Smooth muscle cell (in vitro differentiated cells): ENCODE data around the gene LUC7L2. TPM values are rescaled to one million over a fixed set of nuclear protein-coding genes. Genes with fewer than 3 reads are reported as not detected.
A peak's percentile ranks its signal among the peaks of the same experiment; 100 is the strongest.

Source experiments
- DNase-seq: peaks from one replicate; lab custom pipeline; 2025; ENCODE audit not compliant: unreplicated experiment; lab: John Stamatoyannopoulos, UW
- H2AFZ ChIP-seq: fragments of 200-600 bp; sonication (generic); 2 replicates; pipeline ENCODE4 v1.6.0; 2016; ENCODE audit warnings: antibody characterized with exemption, low read depth, mild to moderate bottlenecking
- H3F3A ChIP-seq: fragments of 200-600 bp; sonication (generic); 2 replicates; pipeline ENCODE4 v1.6.0; 2017; ENCODE audit warnings: antibody characterized with exemption, low read depth
- H3K27ac ChIP-seq: fragments of 200-600 bp; sonication (generic); 2 replicates; pipeline ENCODE4 v1.5.1; 2016; ENCODE audit warnings: low read depth, mild to moderate bottlenecking
- H3K27me3 ChIP-seq: fragments of 200-600 bp; sonication (generic); 2 replicates; pipeline ENCODE4 v1.6.1; 2016; ENCODE audit warnings: low read depth, mild to moderate bottlenecking
- H3K36me3 ChIP-seq: fragments of 200-600 bp; sonication (generic); 2 replicates; pipeline ENCODE4 v1.5.1; 2016; ENCODE audit warnings: low read depth
- H3K4me1 ChIP-seq: fragments of 200-600 bp; sonication (generic); 2 replicates; pipeline ENCODE4 v1.5.1; 2016; ENCODE audit warnings: low read depth
- H3K4me2 ChIP-seq: fragments of 200-600 bp; sonication (generic); 2 replicates; pipeline ENCODE4 v1.6.0; 2016; ENCODE audit warnings: mild to moderate bottlenecking
- H3K4me3 ChIP-seq: fragments of 200-600 bp; sonication (generic); 2 replicates; pipeline ENCODE4 v1.5.1; 2016; ENCODE audit warnings: mild to moderate bottlenecking
- H3K79me2 ChIP-seq: fragments of 200-600 bp; sonication (generic); 2 replicates; pipeline ENCODE4 v1.6.0; 2016; ENCODE audit warnings: low read depth, mild to moderate bottlenecking
- H3K9ac ChIP-seq: fragments of 200-600 bp; sonication (generic); 2 replicates; pipeline ENCODE4 v1.6.0; 2016; ENCODE audit warnings: low read depth
- H3K9me3 ChIP-seq: fragments of 200-600 bp; sonication (generic); replicated peaks from 2 replicates; pipeline ENCODE4 v1.5.1; 2016; ENCODE audit warnings: low read depth
- H4K20me1 ChIP-seq: fragments of 200-600 bp; sonication (generic); 2 replicates; pipeline ENCODE4 v1.6.0; 2016; ENCODE audit warnings: low read depth
- WGBS: methylation state at CpG from one replicate; pipeline ENCODE4 v1.1.7; 2016; ENCODE audit warnings: low lambda C conversion rate; 5-methylcytosine and 5-hydroxymethylcytosine counted together
- polyA plus RNA-seq: library from polyadenylated mRNA; unstranded; fragments of >200 nt; fragmentation: Nextera tagmentation; extraction: Ambion mirVana; gene quantifications from 2 replicates; pipeline ENCODE4 v1.2.1, GENCODE V29; 2016
- total RNA-seq: library from RNA; depleted of rRNA; stranded (reverse); fragments of >200 nt; gene quantifications from 2 replicates; pipeline ENCODE4 v1.2.3, GENCODE V29; 2014
- TF ChIP-seq, protein P1 (sequence below): fragments of 200-600 bp; sonication (generic); IDR thresholded peaks from 2 replicates; pipeline ENCODE4 v1.5.1; 2017; ENCODE audit warnings: borderline replicate concordance, mild to moderate bottlenecking, antibody characterized with exemption; ENCODE audit not compliant: insufficient read depth, poor library complexity, severe bottlenecking

Gene LUC7L2
- total and polyA plus RNA-seq, 2 experiments from 2014 or later = 60.0 to 70.5 TPM

DNA sequence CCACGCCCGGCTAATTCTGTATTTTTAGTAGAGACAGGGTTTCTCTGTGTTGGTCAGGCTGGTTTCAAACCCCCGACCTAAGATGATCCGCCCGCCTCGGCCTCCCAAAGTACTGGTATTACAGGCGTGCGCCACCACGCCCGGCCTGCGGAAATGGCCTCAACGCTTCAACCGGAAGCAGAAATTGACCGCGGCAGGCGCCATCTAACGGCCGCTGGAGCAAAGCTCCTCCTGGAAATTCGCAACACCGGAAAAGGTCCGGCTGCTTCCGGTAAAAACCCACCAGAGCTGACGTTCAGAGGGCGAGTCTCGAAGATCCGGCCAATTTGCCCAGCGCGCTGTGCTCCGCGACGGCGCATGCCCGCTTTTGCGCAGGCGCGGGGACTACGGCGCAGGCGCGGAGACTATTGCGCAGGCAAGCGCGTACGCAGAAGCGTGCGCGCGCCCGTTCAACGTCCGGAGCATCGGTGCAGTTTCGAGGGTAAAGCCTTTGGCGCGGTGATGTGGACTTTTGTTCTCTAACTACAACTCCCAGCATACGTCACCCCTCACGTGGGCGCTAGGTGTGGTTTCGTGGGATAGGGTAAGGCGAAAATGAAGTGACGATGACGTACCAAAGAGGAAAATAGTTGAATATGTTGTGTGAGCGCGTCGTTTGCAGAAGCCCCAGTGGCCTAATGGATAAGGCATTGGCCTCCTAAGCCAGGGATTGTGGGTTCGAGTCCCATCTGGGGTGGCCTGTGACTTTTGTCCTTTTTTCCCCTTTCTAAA lies 19.5 kb upstream of the LUC7L2 start:
- H3K9me3 ChIP-seq = no peaks in the 10 kb centered on the region
- peak; percentile 89 for DNase-seq
- H3K27ac ChIP-seq = peak overlapping the region; percentile 95
- H3K79me2 ChIP-seq = peaks cover 13% of the 10 kb centered on the region
- H3K4me3 ChIP-seq = peak overlapping the region; percentile 70
- no peaks in the 10 kb centered on the region for H3K27me3 ChIP-seq
- TF ChIP-seq, protein P1, sequence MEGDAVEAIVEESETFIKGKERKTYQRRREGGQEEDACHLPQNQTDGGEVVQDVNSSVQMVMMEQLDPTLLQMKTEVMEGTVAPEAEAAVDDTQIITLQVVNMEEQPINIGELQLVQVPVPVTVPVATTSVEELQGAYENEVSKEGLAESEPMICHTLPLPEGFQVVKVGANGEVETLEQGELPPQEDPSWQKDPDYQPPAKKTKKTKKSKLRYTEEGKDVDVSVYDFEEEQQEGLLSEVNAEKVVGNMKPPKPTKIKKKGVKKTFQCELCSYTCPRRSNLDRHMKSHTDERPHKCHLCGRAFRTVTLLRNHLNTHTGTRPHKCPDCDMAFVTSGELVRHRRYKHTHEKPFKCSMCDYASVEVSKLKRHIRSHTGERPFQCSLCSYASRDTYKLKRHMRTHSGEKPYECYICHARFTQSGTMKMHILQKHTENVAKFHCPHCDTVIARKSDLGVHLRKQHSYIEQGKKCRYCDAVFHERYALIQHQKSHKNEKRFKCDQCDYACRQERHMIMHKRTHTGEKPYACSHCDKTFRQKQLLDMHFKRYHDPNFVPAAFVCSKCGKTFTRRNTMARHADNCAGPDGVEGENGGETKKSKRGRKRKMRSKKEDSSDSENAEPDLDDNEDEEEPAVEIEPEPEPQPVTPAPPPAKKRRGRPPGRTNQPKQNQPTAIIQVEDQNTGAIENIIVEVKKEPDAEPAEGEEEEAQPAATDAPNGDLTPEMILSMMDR = peak; percentile 59
- 5% methylated on average over 66 of the region's 66 CpGs for whole genome bisulfite sequencing
- peak overlapping the region; percentile 90 for H2AFZ ChIP-seq
- no peaks in the 10 kb centered on the region for H3K4me1 ChIP-seq
- peaks cover 12% of the 10 kb centered on the region for H3F3A ChIP-seq
- H3K36me3 ChIP-seq = no peaks in the 10 kb centered on the region
- H3K4me2 ChIP-seq = peak overlapping the region; percentile 86
- H3K9ac ChIP-seq = peak overlapping the region; percentile 94
- no peaks in the 10 kb centered on the region for H4K20me1 ChIP-seq

GRCh38 chr7:139340808-139341057 lies 19.0 kb upstream of the LUC7L2 start:
- Histone ChIP-seq H3K27ac (peak overlapping the region; percentile 95), H3K4me1 (no peaks in the 10 kb centered on the region), H2AFZ (peak overlapping the region; percentile 88), H3K9ac (peak overlapping the region; percentile 94), H4K20me1 (no peaks in the 10 kb centered on the region), H3K4me3 (peak overlapping the region; percentile 70), H3K36me3 (no peaks in the 10 kb centered on the region), H3K79me2 (peaks cover 13% of the 10 kb centered on the region), H3K9me3 (no peaks in the 10 kb centered on the region), H3F3A (peaks cover 12% of the 10 kb centered on the region), H3K27me3 (no peaks in the 10 kb centered on the region), H3K4me2 (peak overlapping the region; percentile 86)
- no peak for DNase-seq
- TF ChIP-seq, protein P1 = no peak
- 0% methylated on average over 9 of the region's 9 CpGs for WGBS

DNA sequence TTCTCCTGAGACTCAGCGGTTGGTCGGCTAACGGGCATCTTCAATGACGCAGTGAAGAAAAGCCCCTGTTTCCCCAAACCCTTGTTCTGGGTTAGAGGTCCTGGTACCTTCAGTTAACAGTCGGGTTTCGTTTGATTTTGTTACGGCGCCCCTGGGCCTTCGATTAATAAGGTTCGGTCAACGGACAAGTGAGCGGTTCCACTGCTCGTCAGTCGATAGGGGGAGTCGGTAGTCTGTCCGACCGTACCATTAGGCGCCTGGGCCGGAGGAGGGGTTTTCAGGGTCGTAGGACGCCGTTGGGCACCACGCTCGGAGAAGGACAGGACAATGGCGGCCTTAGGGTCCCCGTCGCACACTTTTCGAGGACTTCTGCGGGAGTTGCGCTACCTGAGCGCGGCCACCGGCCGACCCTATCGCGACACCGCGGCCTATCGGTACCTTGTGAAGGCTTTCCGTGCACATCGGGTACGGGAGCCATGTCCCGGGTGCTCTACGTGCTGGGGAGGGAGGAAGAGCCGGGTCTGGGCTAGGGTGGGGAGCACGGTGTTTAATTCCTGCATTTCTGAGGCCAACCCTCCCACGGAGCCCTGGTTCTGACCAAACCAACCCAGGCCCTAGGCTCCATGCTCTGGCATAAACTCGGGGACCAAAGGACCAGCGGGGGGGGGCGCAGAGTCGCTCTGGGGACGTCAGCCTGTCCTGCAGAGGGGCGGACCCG lies 18.5 kb upstream of the LUC7L2 start, which contains the start of gene FMC1:
Gene FMC1, plus strand, starts transcription at position 280 of the 718 bp plus-strand sequence. Its CDS starts 48 bp downstream, at position 328.
- Histone ChIP-seq H3K9me3 (no peaks in the 10 kb centered on the region), H4K20me1 (no peaks in the 10 kb centered on the region), H2AFZ (peak within 1 kb of the TSS; percentile 90), H3K27me3 (no peaks in the 10 kb centered on the region), H3K27ac (peak within 1 kb of the TSS; percentile 95), H3K9ac (peak within 1 kb of the TSS; percentile 94), H3K4me1 (no peaks in the 10 kb centered on the region), H3K4me2 (peak within 1 kb of the TSS; percentile 86), H3K79me2 (peaks cover 13% of the 10 kb centered on the region), H3K4me3 (peak within 1 kb of the TSS; percentile 70), H3K36me3 (no peaks in the 10 kb centered on the region), H3F3A (peaks cover 12% of the 10 kb centered on the region)
- WGBS = under 1% methylated on average over 54 of the region's 54 CpGs
- TF ChIP-seq, protein P1 = peak; percentile 29
- DNase-seq = peak; percentile 93
